ENCODE data around the gene LYPD6.

Gene LYPD6

GRCh38 chr2:149449017-149449416 lies 118.6 kb downstream of the LYPD6 start:
- TF ChIP-seq EZH2 (optimal IDR thresholded peaks at IDR 0.05; ENCODE audit: low read depth, low read length) (no peak), EZH2phosphoT487 (IDR thresholded peaks at IDR 0.05; ENCODE audit: low read length) (no peak)
- H3K27me3 ChIP-seq (replicated peaks; ENCODE audit: insufficient read depth, low read length) = no peaks in the 10 kb centered on the region
- no peak overlapping the region for H3K27ac ChIP-seq (ENCODE audit: low read length)
- no peak overlapping the region for H3K4me3 ChIP-seq (ENCODE audit: low read length)
- H3K4me2 ChIP-seq (ENCODE audit: low read depth, low read length) = no peak overlapping the region
- H3K9me3 ChIP-seq (replicated peaks; ENCODE audit: insufficient read depth, low read length) = no peaks in the 10 kb centered on the region
- no peaks in the 10 kb centered on the region for H4K20me1 ChIP-seq (ENCODE audit: insufficient read depth, low read length)
- H3K9me2 ChIP-seq (replicated peaks; ENCODE audit: insufficient read depth, low read length) = no peaks in the 10 kb centered on the region
- H3F3A ChIP-seq (ENCODE audit: insufficient read depth, low read length) = no peaks in the 10 kb centered on the region
- H3K4me1 ChIP-seq (ENCODE audit: low read length) = no peaks in the 10 kb centered on the region
- DNase-seq = no peak
- no peak overlapping the region for H3K9ac ChIP-seq (ENCODE audit: low read length)
- H3K36me3 ChIP-seq (replicated peaks; ENCODE audit: insufficient read depth, low read length) = no peaks in the 10 kb centered on the region
- no peak overlapping the region for H2AFZ ChIP-seq (ENCODE audit: low read length)
- no peaks in the 10 kb centered on the region for H3K79me2 ChIP-seq (ENCODE audit: low read length)

GRCh38 chr2:149451417-149452165 lies 121.2 kb downstream of the LYPD6 start:
- Histone ChIP-seq H3K79me2 (ENCODE audit: low read length) (no peaks in the 10 kb centered on the region), H4K20me1 (ENCODE audit: insufficient read depth, low read length) (no peaks in the 10 kb centered on the region), H3F3A (ENCODE audit: insufficient read depth, low read length) (no peaks in the 10 kb centered on the region), H3K4me1 (ENCODE audit: low read length) (no peaks in the 10 kb centered on the region), H3K27ac (ENCODE audit: low read length) (no peak overlapping the region), H3K9me2 (replicated peaks; ENCODE audit: insufficient read depth, low read length) (no peaks in the 10 kb centered on the region), H3K36me3 (replicated peaks; ENCODE audit: insufficient read depth, low read length) (no peaks in the 10 kb centered on the region), H3K9ac (ENCODE audit: low read length) (no peak overlapping the region), H3K4me2 (ENCODE audit: low read depth, low read length) (no peak overlapping the region), H3K9me3 (replicated peaks; ENCODE audit: insufficient read depth, low read length) (no peaks in the 10 kb centered on the region), H3K27me3 (replicated peaks; ENCODE audit: insufficient read depth, low read length) (no peaks in the 10 kb centered on the region), H2AFZ (ENCODE audit: low read length) (no peak overlapping the region), H3K4me3 (ENCODE audit: low read length) (no peak overlapping the region)
- TF ChIP-seq EZH2phosphoT487 (IDR thresholded peaks at IDR 0.05; ENCODE audit: low read length) (no peak), CTCF (IDR thresholded peaks at IDR 0.05; ENCODE audit: low read length) (no peak), EZH2 (optimal IDR thresholded peaks at IDR 0.05; ENCODE audit: low read depth, low read length) (no peak)
- DNase-seq = no peak

- Histone ChIP-seq H3K9me2 (replicated peaks; ENCODE audit: insufficient read depth, low read length) (no peaks in the 10 kb centered on the region), H3K9me3 (replicated peaks; ENCODE audit: insufficient read depth, low read length) (no peaks in the 10 kb centered on the region), H3K27ac (ENCODE audit: low read length) (no peak overlapping the region), H2AFZ (ENCODE audit: low read length) (peak overlapping the region; percentile 3; the same call in 1 of the 2 replicates), H4K20me1 (ENCODE audit: insufficient read depth, low read length) (no peaks in the 10 kb centered on the region), H3K36me3 (replicated peaks; ENCODE audit: insufficient read depth, low read length) (no peaks in the 10 kb centered on the region), H3K27me3 (replicated peaks; ENCODE audit: insufficient read depth, low read length) (no peaks in the 10 kb centered on the region), H3F3A (ENCODE audit: insufficient read depth, low read length) (no peaks in the 10 kb centered on the region), H3K9ac (ENCODE audit: low read length) (no peak overlapping the region), H3K4me3 (ENCODE audit: low read length) (no peak overlapping the region), H3K4me2 (ENCODE audit: low read depth, low read length) (peak overlapping the region; percentile 30; the same call in 1 of the 2 replicates), H3K79me2 (ENCODE audit: low read length) (no peaks in the 10 kb centered on the region), H3K4me1 (ENCODE audit: low read length) (no peaks in the 10 kb centered on the region)
- peak; percentile 32 for TF ChIP-seq CTCF (IDR thresholded peaks at IDR 0.05; ENCODE audit: low read length)
- no peak for TF ChIP-seq EZH2 (optimal IDR thresholded peaks at IDR 0.05; ENCODE audit: low read depth, low read length)
- no peak for TF ChIP-seq EZH2phosphoT487 (IDR thresholded peaks at IDR 0.05; ENCODE audit: low read length)
- no peak for DNase-seq
These were observed 125.9 kb downstream of the LYPD6 start for GRCh38 chr2:149456285-149456684.

GRCh38 chr2:149458502-149458901 lies 128.1 kb downstream of the LYPD6 start:
- Histone ChIP-seq H2AFZ (ENCODE audit: low read length) (no peak overlapping the region), H3F3A (ENCODE audit: insufficient read depth, low read length) (no peaks in the 10 kb centered on the region), H3K9me3 (replicated peaks; ENCODE audit: insufficient read depth, low read length) (no peaks in the 10 kb centered on the region), H3K36me3 (replicated peaks; ENCODE audit: insufficient read depth, low read length) (no peaks in the 10 kb centered on the region), H3K4me1 (ENCODE audit: low read length) (no peaks in the 10 kb centered on the region), H3K79me2 (ENCODE audit: low read length) (no peaks in the 10 kb centered on the region), H4K20me1 (ENCODE audit: insufficient read depth, low read length) (no peaks in the 10 kb centered on the region), H3K9me2 (replicated peaks; ENCODE audit: insufficient read depth, low read length) (no peaks in the 10 kb centered on the region), H3K4me2 (ENCODE audit: low read depth, low read length) (no peak overlapping the region), H3K4me3 (ENCODE audit: low read length) (no peak overlapping the region), H3K27me3 (replicated peaks; ENCODE audit: insufficient read depth, low read length) (no peaks in the 10 kb centered on the region), H3K9ac (ENCODE audit: low read length) (no peak overlapping the region), H3K27ac (ENCODE audit: low read length) (no peak overlapping the region)
- no peak for DNase-seq
- TF ChIP-seq EZH2 (optimal IDR thresholded peaks at IDR 0.05; ENCODE audit: low read depth, low read length) (no peak), CTCF (IDR thresholded peaks at IDR 0.05; ENCODE audit: low read length) (no peak), EZH2phosphoT487 (IDR thresholded peaks at IDR 0.05; ENCODE audit: low read length) (no peak)

All from MM.1S (cell line).